Astrocyte (in vitro differentiated cells and primary cell): ENCODE measurements around the gene STRN3.

ENCODE experiments used
- EZH2 ChIP-seq: IDR thresholded peaks from 2 replicates; pipeline ENCODE4 v1.6.1; 2012; ENCODE audit warnings: mild to moderate bottlenecking, low read length, inconsistent platforms; ENCODE audit not compliant: insufficient read depth
- TF ChIP-seq, protein P1 (sequence below): IDR thresholded peaks from 2 replicates; pipeline ENCODE4 v1.5.1; 2011; ENCODE audit warnings: low read depth, mild to moderate bottlenecking, inconsistent platforms, low read length, moderate library complexity; ENCODE audit not compliant: insufficient read depth

DNA sequence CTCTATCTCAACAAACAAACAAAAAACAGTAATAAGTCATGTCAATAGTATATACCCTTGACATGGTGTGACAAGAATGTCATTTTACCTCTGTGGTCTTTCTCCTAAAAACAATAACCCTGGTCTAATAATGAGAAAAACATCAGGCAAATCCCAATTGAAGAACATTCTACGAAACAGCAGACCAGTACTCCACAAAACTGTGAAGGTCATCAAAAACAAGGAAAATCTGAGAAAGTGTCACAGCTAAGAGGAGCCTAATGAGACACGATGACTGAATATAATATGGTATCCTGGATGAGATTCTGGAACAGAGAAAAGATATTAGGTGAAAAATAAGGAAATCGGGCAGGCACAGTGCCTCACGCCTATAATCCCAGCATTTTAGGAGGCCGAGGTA lies 157.4 kb downstream of the STRN3 start:
- TF ChIP-seq, protein P1, sequence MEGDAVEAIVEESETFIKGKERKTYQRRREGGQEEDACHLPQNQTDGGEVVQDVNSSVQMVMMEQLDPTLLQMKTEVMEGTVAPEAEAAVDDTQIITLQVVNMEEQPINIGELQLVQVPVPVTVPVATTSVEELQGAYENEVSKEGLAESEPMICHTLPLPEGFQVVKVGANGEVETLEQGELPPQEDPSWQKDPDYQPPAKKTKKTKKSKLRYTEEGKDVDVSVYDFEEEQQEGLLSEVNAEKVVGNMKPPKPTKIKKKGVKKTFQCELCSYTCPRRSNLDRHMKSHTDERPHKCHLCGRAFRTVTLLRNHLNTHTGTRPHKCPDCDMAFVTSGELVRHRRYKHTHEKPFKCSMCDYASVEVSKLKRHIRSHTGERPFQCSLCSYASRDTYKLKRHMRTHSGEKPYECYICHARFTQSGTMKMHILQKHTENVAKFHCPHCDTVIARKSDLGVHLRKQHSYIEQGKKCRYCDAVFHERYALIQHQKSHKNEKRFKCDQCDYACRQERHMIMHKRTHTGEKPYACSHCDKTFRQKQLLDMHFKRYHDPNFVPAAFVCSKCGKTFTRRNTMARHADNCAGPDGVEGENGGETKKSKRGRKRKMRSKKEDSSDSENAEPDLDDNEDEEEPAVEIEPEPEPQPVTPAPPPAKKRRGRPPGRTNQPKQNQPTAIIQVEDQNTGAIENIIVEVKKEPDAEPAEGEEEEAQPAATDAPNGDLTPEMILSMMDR = no peak
- no peak for TF ChIP-seq EZH2
